Neural crest cell (in vitro differentiated cells): ENCODE measurements around the gene SRP68. TPM values are rescaled to one million over a fixed set of nuclear protein-coding genes. Genes with fewer than 3 reads are reported as not detected.

Experiments
- DNase-seq: peaks from one replicate; pipeline ENCODE4 v3.0.0; 2021; ENCODE audit warnings: low read depth, mixed read lengths, low spot score
- H3K27ac Mint-ChIP-seq: one replicate; pipeline ENCODE4 v1.8.0; 2021; ENCODE audit warnings: mild to moderate bottlenecking, mixed read lengths; ENCODE audit not compliant: unreplicated experiment
- H3K27me3 Mint-ChIP-seq: 2 replicates; pipeline ENCODE4 v1.8.0; 2021; ENCODE audit warnings: low read depth, mild to moderate bottlenecking, mixed read lengths
- H3K36me3 Mint-ChIP-seq: 2 replicates; pipeline ENCODE4 v1.8.0; 2021; ENCODE audit warnings: low read depth, mild to moderate bottlenecking, mixed read lengths
- H3K4me1 Mint-ChIP-seq: 2 replicates; pipeline ENCODE4 v1.8.0; 2021; ENCODE audit warnings: mixed read lengths
- H3K4me3 Mint-ChIP-seq: one replicate; pipeline ENCODE4 v1.8.0; 2021; ENCODE audit warnings: mild to moderate bottlenecking, mixed read lengths
- H3K9me3 Mint-ChIP-seq: 2 replicates; pipeline ENCODE4 v1.8.0; 2021; ENCODE audit warnings: mixed read lengths
- CTCF ChIP-seq: fragments of 200-600 bp; sonication (generic); conservative IDR thresholded peaks from 2 replicates; pipeline ENCODE4 v1.5.0; 2021; ENCODE audit warnings: antibody characterized with exemption, mild to moderate bottlenecking
- total RNA-seq: library from RNA; stranded (reverse); gene quantifications from 2 replicates; pipeline ENCODE4 v1.2.1, GENCODE V29; 2021

Gene SRP68
- total RNA-seq, 1 donor from 2014 or later = 91.6 TPM

- no peak overlapping the region for H3K27ac Mint-ChIP-seq
- H3K27me3 Mint-ChIP-seq = no peaks in the 10 kb centered on the region
- peaks cover 2% of the 10 kb centered on the region for H3K36me3 Mint-ChIP-seq
- H3K4me1 Mint-ChIP-seq = peaks cover 14% of the 10 kb centered on the region
- H3K9me3 Mint-ChIP-seq = no peaks in the 10 kb centered on the region
- no peak for TF ChIP-seq CTCF
- DNase-seq = no peak
- H3K4me3 Mint-ChIP-seq = no peak overlapping the region
These were observed 39.2 kb downstream of the SRP68 start for GRCh38 chr17:76033139-76033538.

- H3K27me3 Mint-ChIP-seq = no peaks in the 10 kb centered on the region
- no peak for DNase-seq
- H3K4me1 Mint-ChIP-seq = peaks cover 14% of the 10 kb centered on the region
- H3K36me3 Mint-ChIP-seq = no peaks in the 10 kb centered on the region
- TF ChIP-seq CTCF = no peak
- no peak overlapping the region for H3K27ac Mint-ChIP-seq
- H3K9me3 Mint-ChIP-seq = no peaks in the 10 kb centered on the region
- no peak overlapping the region for H3K4me3 Mint-ChIP-seq
These were observed 39.6 kb downstream of the SRP68 start for GRCh38 chr17:76032780-76033108.

GRCh38 chr17:76032073-76032779 lies 40.1 kb downstream of the SRP68 start:
- no peak for TF ChIP-seq CTCF
- no peaks in the 10 kb centered on the region for H3K36me3 Mint-ChIP-seq
- no peaks in the 10 kb centered on the region for H3K27me3 Mint-ChIP-seq
- peaks cover 14% of the 10 kb centered on the region for H3K4me1 Mint-ChIP-seq
- H3K9me3 Mint-ChIP-seq = no peaks in the 10 kb centered on the region
- no peak overlapping the region for H3K4me3 Mint-ChIP-seq
- no peak for DNase-seq
- H3K27ac Mint-ChIP-seq = no peak overlapping the region

- Mint-ChIP-seq H3K4me1 (peaks cover 14% of the 10 kb centered on the region), H3K27me3 (no peaks in the 10 kb centered on the region), H3K9me3 (no peaks in the 10 kb centered on the region), H3K36me3 (no peaks in the 10 kb centered on the region), H3K4me3 (no peak within 1 kb of the TSS), H3K27ac (no peak within 1 kb of the TSS)
- TF ChIP-seq CTCF = no peak
- DNase-seq = no peak
These were observed 45.0 kb downstream of the SRP68 start, which contains the start of gene EVPL for GRCh38 chr17:76027159-76027839. Gene EVPL, minus strand, starts transcription at chr17:76027306. Its CDS starts 108 bp downstream, at chr17:76027198.

- no peak for TF ChIP-seq CTCF
- Mint-ChIP-seq H3K4me1 (peaks cover 14% of the 10 kb centered on the region), H3K9me3 (no peaks in the 10 kb centered on the region), H3K27ac (no peak overlapping the region), H3K36me3 (no peaks in the 10 kb centered on the region), H3K4me3 (no peak overlapping the region), H3K27me3 (no peaks in the 10 kb centered on the region)
- no peak for DNase-seq
These were observed 45.6 kb downstream of the SRP68 start for GRCh38 chr17:76026714-76027158.
